H1 (cell line): ENCODE measurements around the gene NT5M. TPM values are rescaled to one million over a fixed set of nuclear protein-coding genes. Genes with fewer than 3 reads are reported as not detected.

Experiments used
- SIN3A ChIP-seq, 2 experiments: IDR thresholded peaks in 1 of 2; conservative IDR thresholded peaks in 1 of 2; 2 replicates each; pipeline ENCODE4 v1.6.1; 2011 to 2012; ENCODE audit warnings: low read length in 2 of 2, improper control_type of control experiment in 1 of 2, low read depth in 1 of 2, mild to moderate bottlenecking in 1 of 2
- polyA plus RNA-seq, 7 experiments: library from polyadenylated mRNA; depleted of rRNA in 3 of 7; stranded (reverse) in 5 of 7; unstranded in 2 of 7; fragments of >200 nt in 5 of 7; fragments of 200-250 nt in 2 of 7; gene quantifications; 1 replicate in 5 of 7; 2 replicates in 1 of 7; 4 replicates in 1 of 7; pipeline versions ENCODE4 v1.2.1 to v1.2.3, GENCODE V29; 2011 to 2013; ENCODE audit warnings: missing spikeins in 2 of 7, mixed read lengths in 2 of 7
- total RNA-seq: library from RNA; stranded (reverse); fragmentation: NEBNext Ultra II Directional; extraction: Animal tissue kit (Norgen Biotek cat#: 25700); gene quantifications from 2 replicates; pipeline ENCODE4 v1.2.1, GENCODE V29; 2021
- TF ChIP-seq, protein P1 (sequence below): fragments of 300-600 bp; sonication (generic); IDR thresholded peaks from 2 replicates; pipeline ENCODE4 v1.7.1; 2012; ENCODE audit warnings: low read length, moderate library complexity, mild to moderate bottlenecking, inconsistent platforms; ENCODE audit not compliant: insufficient replicate concordance

NT5M gene
- total and polyA plus RNA-seq, 2 of the 8 experiments (the other 6 are each of a cell fraction or from before 2014, with no cell fraction given), result 7.6 to 18.2 TPM

DNA sequence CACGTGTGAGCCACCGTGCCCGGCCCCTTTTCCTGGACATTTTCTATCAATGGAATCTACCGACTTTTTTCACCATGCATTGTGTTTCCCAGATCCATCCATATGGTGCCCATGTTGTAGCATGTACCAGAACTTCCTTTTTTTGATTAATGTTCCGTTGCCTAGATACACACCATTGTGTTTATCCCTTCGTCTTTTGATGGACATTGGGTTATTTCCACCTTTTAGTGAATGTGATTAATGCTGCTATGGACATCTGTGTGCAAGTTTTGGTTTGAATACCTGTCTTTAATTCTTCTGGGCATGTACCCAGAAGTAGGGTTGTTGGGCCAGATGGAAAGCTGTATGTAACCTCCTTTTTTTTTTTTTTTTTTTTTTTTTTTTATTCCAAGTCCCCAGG, 79.8 kb downstream of the NT5M start (continued):
- TF ChIP-seq, protein P1, sequence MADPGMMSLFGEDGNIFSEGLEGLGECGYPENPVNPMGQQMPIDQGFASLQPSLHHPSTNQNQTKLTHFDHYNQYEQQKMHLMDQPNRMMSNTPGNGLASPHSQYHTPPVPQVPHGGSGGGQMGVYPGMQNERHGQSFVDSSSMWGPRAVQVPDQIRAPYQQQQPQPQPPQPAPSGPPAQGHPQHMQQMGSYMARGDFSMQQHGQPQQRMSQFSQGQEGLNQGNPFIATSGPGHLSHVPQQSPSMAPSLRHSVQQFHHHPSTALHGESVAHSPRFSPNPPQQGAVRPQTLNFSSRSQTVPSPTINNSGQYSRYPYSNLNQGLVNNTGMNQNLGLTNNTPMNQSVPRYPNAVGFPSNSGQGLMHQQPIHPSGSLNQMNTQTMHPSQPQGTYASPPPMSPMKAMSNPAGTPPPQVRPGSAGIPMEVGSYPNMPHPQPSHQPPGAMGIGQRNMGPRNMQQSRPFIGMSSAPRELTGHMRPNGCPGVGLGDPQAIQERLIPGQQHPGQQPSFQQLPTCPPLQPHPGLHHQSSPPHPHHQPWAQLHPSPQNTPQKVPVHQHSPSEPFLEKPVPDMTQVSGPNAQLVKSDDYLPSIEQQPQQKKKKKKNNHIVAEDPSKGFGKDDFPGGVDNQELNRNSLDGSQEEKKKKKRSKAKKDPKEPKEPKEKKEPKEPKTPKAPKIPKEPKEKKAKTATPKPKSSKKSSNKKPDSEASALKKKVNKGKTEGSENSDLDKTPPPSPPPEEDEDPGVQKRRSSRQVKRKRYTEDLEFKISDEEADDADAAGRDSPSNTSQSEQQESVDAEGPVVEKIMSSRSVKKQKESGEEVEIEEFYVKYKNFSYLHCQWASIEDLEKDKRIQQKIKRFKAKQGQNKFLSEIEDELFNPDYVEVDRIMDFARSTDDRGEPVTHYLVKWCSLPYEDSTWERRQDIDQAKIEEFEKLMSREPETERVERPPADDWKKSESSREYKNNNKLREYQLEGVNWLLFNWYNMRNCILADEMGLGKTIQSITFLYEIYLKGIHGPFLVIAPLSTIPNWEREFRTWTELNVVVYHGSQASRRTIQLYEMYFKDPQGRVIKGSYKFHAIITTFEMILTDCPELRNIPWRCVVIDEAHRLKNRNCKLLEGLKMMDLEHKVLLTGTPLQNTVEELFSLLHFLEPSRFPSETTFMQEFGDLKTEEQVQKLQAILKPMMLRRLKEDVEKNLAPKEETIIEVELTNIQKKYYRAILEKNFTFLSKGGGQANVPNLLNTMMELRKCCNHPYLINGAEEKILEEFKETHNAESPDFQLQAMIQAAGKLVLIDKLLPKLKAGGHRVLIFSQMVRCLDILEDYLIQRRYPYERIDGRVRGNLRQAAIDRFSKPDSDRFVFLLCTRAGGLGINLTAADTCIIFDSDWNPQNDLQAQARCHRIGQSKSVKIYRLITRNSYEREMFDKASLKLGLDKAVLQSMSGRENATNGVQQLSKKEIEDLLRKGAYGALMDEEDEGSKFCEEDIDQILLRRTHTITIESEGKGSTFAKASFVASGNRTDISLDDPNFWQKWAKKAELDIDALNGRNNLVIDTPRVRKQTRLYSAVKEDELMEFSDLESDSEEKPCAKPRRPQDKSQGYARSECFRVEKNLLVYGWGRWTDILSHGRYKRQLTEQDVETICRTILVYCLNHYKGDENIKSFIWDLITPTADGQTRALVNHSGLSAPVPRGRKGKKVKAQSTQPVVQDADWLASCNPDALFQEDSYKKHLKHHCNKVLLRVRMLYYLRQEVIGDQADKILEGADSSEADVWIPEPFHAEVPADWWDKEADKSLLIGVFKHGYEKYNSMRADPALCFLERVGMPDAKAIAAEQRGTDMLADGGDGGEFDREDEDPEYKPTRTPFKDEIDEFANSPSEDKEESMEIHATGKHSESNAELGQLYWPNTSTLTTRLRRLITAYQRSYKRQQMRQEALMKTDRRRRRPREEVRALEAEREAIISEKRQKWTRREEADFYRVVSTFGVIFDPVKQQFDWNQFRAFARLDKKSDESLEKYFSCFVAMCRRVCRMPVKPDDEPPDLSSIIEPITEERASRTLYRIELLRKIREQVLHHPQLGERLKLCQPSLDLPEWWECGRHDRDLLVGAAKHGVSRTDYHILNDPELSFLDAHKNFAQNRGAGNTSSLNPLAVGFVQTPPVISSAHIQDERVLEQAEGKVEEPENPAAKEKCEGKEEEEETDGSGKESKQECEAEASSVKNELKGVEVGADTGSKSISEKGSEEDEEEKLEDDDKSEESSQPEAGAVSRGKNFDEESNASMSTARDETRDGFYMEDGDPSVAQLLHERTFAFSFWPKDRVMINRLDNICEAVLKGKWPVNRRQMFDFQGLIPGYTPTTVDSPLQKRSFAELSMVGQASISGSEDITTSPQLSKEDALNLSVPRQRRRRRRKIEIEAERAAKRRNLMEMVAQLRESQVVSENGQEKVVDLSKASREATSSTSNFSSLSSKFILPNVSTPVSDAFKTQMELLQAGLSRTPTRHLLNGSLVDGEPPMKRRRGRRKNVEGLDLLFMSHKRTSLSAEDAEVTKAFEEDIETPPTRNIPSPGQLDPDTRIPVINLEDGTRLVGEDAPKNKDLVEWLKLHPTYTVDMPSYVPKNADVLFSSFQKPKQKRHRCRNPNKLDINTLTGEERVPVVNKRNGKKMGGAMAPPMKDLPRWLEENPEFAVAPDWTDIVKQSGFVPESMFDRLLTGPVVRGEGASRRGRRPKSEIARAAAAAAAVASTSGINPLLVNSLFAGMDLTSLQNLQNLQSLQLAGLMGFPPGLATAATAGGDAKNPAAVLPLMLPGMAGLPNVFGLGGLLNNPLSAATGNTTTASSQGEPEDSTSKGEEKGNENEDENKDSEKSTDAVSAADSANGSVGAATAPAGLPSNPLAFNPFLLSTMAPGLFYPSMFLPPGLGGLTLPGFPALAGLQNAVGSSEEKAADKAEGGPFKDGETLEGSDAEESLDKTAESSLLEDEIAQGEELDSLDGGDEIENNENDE, result no peak
- no peak for TF ChIP-seq SIN3A (conservative IDR thresholded peaks at IDR 0.05 in 1 of 2, IDR thresholded peaks at IDR 0.05 in 1 of 2; ENCODE audit: low read depth in 1 of 2, low read length in 2 of 2)
